CD4-positive, alpha-beta T cell treated with Interferon alpha-2 for 1 hour (primary cell): Measurements from ENCODE around the gene KATNIP.

Source experiments
- DNase-seq, 2 donors: peaks; one replicate each; pipeline ENCODE4 v3.0.0-alpha.2; 2020 to 2022

KATNIP gene

DNA sequence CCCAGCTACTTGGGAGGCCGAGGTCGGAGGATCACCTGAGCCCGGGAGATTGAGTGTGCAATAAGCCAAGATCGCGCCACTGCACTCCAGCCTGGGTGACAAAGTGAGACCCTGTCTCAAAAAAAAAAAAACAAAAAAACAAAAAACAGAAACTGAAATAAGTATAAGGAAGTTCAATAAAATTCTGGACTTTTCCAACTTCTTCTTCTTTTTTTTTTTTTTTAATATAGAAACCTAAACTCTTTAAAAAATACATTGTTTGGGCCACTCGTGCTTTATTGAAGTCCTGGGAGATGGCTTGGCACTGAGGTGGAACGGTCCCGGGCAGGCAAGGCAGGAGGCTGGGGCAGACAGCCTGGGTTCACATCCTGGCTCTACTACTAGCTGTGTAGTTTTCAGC, 36.8 kb downstream of the KATNIP start:
- DNase-seq: no peak

DNA sequence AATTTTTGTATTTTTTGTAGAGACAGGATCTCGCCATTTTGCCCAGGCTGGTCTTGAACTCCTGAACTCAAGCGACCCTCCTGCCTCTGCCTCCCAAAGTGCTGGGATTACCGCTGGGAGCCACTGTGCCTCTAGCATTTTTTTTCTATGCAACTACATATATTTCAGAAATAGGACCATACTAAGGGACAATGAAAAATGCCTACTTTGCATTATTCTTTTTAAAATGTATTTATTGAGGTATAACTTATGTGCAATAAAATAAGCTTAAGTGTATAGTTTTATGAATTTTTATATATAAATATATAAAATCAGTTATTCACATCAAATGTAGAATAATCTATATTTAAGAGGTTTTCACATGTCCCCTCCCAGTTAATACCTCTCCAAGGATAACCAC, 38.1 kb downstream of the KATNIP start:
- DNase-seq: no peak

DNA sequence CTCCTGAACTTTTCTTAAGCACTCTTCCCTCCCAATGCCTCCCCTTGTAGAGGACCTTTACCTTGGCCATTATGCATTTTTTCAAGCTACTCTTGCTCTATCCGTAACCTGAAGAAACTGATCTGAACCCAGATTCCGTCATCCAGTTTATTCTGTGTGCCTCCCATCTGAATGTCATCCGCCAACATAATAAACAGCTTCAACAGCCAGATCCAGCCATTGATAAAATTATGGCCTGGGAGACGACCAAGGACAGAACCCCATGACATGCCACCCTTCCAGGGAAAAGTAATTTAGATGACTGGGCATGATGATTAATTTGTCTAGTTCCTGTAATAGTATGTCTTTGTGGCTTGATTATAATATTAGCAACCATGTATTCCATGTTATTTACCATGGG, 41.9 kb downstream of the KATNIP start:
- DNase-seq: no peak

- DNase-seq: no peak
Measured at GRCh38 chr16:27595475-27595874, 45.5 kb downstream of the KATNIP start.

GRCh38 chr16:27595993-27596392, 46.0 kb downstream of the KATNIP start:
- no peak for DNase-seq

- DNase-seq: no peak
Measured at GRCh38 chr16:27596411-27596810, 46.5 kb downstream of the KATNIP start.

GRCh38 chr16:27597361-27597760, 47.4 kb downstream of the KATNIP start:
- no peak for DNase-seq

DNA sequence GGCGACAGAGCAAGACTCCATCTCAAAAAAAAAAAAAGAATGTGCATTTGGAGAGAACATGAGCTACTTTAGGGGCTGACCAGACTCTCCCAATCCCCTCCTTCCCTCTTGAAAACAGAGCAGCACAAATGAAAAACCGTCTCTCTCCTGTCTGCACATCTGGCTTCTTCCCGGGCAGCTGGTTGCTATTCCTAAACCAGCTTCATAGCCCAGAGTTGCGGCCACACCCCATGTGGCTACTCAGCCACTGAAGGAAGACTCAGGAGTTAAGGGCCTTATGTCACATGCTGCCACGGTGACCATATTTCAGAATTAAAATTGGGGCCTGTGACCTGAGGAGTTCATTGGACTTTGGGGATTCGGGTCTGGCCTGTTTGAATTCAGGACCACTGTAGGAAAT, 48.3 kb downstream of the KATNIP start:
- DNase-seq: no peak

DNA sequence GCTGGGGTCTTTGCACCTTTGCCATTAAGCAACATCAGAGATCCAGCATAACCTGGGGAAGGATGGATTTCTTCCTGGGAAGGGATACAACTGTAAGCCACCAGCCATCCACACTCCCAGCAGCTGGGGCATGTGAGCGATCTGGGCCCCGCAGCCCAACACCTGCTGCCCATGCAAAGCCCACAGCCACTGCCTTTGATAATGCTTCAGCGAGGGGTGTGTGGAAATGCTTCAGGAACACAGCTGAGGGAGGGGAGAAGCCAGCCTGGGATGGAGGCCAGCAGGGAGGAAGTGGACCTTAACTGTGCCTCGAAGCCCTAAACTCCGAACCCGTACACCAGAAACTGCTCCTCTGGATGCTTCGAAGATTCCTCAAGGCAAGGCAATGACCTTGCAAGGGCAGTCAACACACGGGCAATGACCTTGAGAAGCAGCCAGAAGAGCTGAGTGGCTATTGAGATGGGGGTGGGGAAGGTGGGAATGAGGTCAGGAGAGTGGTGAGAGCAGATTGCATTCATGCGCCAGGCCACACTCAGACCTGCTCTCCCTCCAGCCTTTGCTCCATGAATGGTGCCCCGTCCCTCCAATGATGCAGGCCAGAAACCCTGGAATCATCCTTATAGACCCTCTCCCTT, 49.1 kb downstream of the KATNIP start:
- DNase-seq: no peak

- DNase-seq: no peak
Measured at GRCh38 chr16:27599606-27600005, 49.7 kb downstream of the KATNIP start.
